Thymus (tissue), 11 donors: ENCODE results near the gene GSTO2. TPM values are rescaled to one million over a fixed set of nuclear protein-coding genes. Genes with fewer than 3 reads are reported as not detected.

Experiments
- DNase-seq, 9 donors: peaks; one replicate each; pipeline ENCODE4 v3.0.0-alpha.2; 2013; ENCODE audit warnings: low spot score in 9 of 9, low read depth in 6 of 9, missing footprints in 1 of 9
- H3K27ac ChIP-seq, 2 donors: one replicate each; pipeline ENCODE4 v1.5.1; 2013; ENCODE audit warnings: control low read depth in 1 of 2, low read depth in 1 of 2, low read length in 1 of 2, mild to moderate bottlenecking in 1 of 2, moderate library complexity in 1 of 2
- H3K27me3 ChIP-seq, 2 donors: one replicate each; pipeline ENCODE4 v1.5.1; 2013; ENCODE audit warnings: low read length in 1 of 2; ENCODE audit not compliant: control insufficient read depth in 2 of 2, insufficient read depth in 1 of 2
- H3K36me3 ChIP-seq, 2 donors: one replicate each; pipeline ENCODE4 v1.5.1; 2013; ENCODE audit warnings: low read length in 1 of 2, mild to moderate bottlenecking in 1 of 2, moderate library complexity in 1 of 2; ENCODE audit not compliant: control insufficient read depth in 2 of 2, insufficient read depth in 2 of 2
- H3K4me1 ChIP-seq, 2 donors: one replicate each; pipeline ENCODE4 v1.5.1; 2013; ENCODE audit warnings: low read length in 2 of 2; ENCODE audit not compliant: control insufficient read depth in 2 of 2, insufficient read depth in 2 of 2
- H3K4me3 ChIP-seq, 2 donors: one replicate each; pipeline ENCODE4 v1.5.1; 2013; ENCODE audit warnings: low read length in 2 of 2, control low read depth in 1 of 2, mild to moderate bottlenecking in 1 of 2
- H3K9me3 ChIP-seq, 2 donors: one replicate each; pipeline ENCODE4 v1.5.1; 2013; ENCODE audit warnings: low read length in 1 of 2, mild to moderate bottlenecking in 1 of 2; ENCODE audit not compliant: control insufficient read depth in 2 of 2, insufficient read depth in 1 of 2
- WGBS: extraction: QIAGEN DNeasy Blood & Tissue Kit; methylation state at CpG from one replicate; pipeline ENCODE4 v1.1.7; 2013; 5-methylcytosine and 5-hydroxymethylcytosine counted together
- polyA plus RNA-seq: library from polyadenylated mRNA; stranded (reverse); fragments of 200-250 nt; gene quantifications from one replicate; pipeline ENCODE4 v1.2.3, GENCODE V29; 2013
- total RNA-seq: library from RNA; stranded (reverse); fragments of 120-200 nt; gene quantifications from one replicate; pipeline ENCODE4 v1.2.4, GENCODE V29; 2013
- donor health status: healthy.

GSTO2 gene
- total and polyA plus RNA-seq, 2 donors = 5.6 to 16.1 TPM

DNA sequence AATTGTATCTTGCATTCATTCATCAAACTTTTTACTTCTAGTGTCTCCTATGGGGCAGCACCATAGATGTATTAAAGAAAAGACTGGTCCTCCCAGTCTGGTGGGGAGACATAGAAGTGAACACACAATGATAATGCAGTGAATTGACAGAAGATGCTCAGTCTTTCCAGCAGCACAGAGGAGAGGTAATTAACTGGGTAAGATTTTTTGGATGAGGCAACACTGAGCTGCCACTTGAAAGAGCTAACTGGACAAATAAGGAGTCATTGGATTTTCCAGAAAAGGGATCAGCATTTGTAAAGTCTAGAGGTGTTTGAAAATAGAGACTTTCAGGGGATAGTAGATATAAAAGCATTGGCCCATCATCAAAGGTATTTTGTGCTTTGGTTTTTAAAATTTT lies 76.5 kb downstream of the GSTO2 start:
- Histone ChIP-seq H3K27me3 (no peaks in the 10 kb centered on the region), H3K4me3 (no peak overlapping the region), H3K36me3 (no peaks in the 10 kb centered on the region), H3K4me1 (peaks cover 4 to 12% of the 10 kb centered on the region in 2 donors), H3K9me3 (no peaks in the 10 kb centered on the region), H3K27ac (peak overlapping the region in 1 of 2 donors; percentile 73)
- DNase-seq = no peak

DNA sequence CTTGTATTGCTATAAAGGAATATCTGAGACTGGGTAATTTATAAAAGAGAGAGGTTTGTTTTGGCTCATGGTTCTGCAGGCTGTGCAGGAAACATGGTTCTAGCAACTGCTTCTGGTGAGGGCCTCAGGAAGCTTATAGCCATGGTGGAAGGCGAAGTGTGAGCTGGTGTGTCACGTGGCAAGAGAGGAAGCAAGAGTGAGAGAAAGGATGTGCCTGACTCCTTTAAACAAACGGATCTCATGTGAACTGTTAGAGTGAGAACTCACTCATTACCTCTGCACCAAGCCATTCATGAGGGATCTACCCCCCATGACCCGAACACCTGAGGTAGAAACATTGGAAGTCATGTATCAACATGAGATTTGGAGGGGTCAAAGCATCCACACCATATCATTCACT lies 77.0 kb downstream of the GSTO2 start:
- Histone ChIP-seq H3K36me3 (no peaks in the 10 kb centered on the region), H3K4me1 (peaks cover 4 to 12% of the 10 kb centered on the region in 2 donors), H3K4me3 (no peak overlapping the region), H3K9me3 (no peaks in the 10 kb centered on the region), H3K27me3 (no peaks in the 10 kb centered on the region), H3K27ac (peak overlapping the region; percentile 60 to 73)
- peak in 1 of 9 donors; percentile 74 for DNase-seq
- 49% methylated on average over 4 of the region's 4 CpGs for WGBS

DNA sequence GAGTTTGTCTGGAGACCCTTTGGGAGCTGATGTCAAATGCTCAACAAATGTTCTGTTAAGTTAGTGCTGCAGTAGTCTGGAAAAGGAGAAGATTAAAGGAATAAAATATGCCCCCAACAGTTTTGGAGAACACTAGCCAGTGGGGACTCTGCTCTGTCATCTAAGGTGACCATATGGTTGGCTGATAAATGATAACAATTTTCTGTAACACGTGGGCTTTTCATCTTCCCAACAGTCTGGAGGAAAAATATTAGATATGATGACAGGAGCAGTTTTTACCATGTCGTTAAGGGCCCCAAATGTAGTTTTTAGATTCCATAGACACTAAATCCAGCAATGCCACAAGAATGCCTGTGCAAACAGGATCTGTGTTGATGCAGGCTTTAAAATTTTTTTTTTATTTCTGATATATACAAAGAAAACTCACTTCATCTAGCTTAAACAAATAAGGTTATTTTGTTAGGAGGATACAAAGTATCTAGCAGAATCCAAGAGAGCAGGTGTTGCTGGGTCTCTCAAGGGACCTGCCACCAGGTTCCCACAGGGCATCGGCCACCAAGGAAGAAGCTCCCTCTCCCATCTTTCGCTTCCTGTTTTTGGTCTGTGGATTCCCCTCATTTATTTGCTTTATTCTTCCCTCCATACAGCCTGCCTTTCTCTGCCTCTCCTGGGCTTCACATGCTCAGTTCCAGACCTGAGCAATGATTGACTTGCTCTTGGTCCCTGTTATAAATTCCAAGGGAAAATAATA lies 78.5 kb downstream of the GSTO2 start:
- Histone ChIP-seq H3K4me1 (peaks cover 4 to 12% of the 10 kb centered on the region in 2 donors), H3K27ac (no peak overlapping the region)

DNA sequence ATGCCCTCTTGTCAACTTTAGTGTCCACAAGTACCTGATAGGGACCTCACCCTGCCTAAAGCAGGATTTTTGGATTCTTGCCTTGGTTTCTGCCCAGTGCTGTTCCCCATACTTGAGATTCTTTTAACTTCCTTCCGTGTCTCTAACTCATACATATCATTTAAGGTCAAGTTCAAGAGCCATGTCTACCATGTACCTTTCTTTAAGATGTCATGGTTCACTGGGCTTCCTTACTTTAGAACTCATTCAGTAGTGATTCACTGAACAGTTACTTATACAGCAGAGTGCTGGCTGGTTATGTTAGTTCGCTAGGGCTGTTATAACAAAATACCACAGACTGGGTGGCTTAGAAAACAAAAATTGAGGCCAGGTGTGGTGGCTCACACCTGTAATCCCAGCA lies 79.6 kb downstream of the GSTO2 start:
- Histone ChIP-seq H3K27ac (no peak overlapping the region), H3K27me3 (peaks cover 0 to under 1% of the 10 kb centered on the region in 2 donors), H3K4me3 (no peak overlapping the region), H3K9me3 (peaks cover 0 to 4% of the 10 kb centered on the region in 2 donors), H3K36me3 (no peaks in the 10 kb centered on the region), H3K4me1 (peaks cover 9 to 20% of the 10 kb centered on the region in 2 donors)
- DNase-seq = no peak
- 94% methylated on average over 2 of the region's 2 CpGs for WGBS

More for the DNA sequence above, 78.5 kb downstream of the GSTO2 start:
- H3K4me3 ChIP-seq = no peak overlapping the region
- H3K27me3 ChIP-seq = no peaks in the 10 kb centered on the region
- H3K9me3 ChIP-seq = no peaks in the 10 kb centered on the region
- no peaks in the 10 kb centered on the region for H3K36me3 ChIP-seq
- DNase-seq = no peak
- 89% methylated on average over 4 of the region's 4 CpGs for WGBS

DNA sequence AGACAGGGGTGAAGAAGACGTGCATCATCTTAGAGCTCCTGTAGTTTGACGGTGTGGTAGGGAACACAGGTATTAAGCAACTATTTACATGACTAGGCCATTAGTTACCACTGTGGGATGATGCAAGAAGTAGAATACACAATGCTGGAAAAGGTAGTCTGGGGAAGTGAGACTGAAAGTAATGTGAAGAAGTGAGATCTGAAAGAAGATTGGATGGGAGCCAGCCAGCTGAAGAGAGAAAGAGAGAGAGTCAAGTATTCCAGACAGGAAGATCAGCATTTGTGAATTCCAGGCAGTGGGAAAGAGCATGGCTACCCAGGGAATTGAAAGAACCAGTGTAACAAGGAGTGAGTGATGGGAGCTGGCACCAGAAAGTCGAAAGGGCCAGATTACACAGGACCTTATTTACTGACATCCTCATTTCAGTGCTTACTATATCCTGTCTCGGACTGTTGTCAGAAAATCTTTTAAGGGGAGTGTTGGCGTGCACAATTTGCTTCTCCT lies 80.7 kb downstream of the GSTO2 start:
- DNase-seq = no peak
- WGBS = 64% methylated on average over 5 of the region's 5 CpGs
- peaks cover 0 to 4% of the 10 kb centered on the region in 2 donors for H3K9me3 ChIP-seq
- H3K4me1 ChIP-seq = peaks cover 11 to 25% of the 10 kb centered on the region in 2 donors
- H3K4me3 ChIP-seq = no peak overlapping the region
- H3K36me3 ChIP-seq = no peaks in the 10 kb centered on the region
- peak overlapping the region in 1 of 2 donors; percentile 58 for H3K27ac ChIP-seq
- H3K27me3 ChIP-seq = peaks cover 3 to 11% of the 10 kb centered on the region in 2 donors

DNA sequence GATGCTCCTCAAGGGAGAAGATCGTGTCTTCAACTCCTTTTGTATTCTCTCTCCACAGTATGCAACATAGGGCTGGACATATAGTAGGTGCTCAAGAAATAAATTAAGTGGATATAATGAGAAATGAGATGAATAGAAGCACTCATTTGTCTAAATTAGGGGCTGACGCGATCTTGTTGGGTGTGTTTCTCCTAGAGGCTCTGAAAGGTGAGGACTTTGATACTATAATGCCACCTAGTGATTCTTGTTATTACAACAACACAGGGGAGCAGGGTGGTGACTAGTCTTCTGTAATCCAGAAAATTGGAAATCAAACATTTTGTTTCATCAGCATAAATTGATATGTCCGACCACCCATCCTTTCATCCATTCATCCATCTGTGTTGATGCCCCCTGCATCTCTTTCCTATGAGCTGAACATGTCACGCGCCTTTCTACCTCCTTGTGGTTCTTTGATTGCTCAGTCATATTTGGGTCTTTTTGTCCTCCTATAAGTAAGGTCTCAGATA lies 81.2 kb downstream of the GSTO2 start:
- WGBS = 40% methylated on average over 6 of the region's 6 CpGs
- Histone ChIP-seq H3K4me1 (peaks cover 11 to 25% of the 10 kb centered on the region in 2 donors), H3K27me3 (peaks cover 6 to 16% of the 10 kb centered on the region in 2 donors), H3K27ac (no peak overlapping the region), H3K9me3 (peaks cover 0 to 4% of the 10 kb centered on the region in 2 donors), H3K36me3 (no peaks in the 10 kb centered on the region), H3K4me3 (no peak overlapping the region)
- DNase-seq = peak in 3 of 9 donors; percentile 59 to 86 (median 73)

DNA sequence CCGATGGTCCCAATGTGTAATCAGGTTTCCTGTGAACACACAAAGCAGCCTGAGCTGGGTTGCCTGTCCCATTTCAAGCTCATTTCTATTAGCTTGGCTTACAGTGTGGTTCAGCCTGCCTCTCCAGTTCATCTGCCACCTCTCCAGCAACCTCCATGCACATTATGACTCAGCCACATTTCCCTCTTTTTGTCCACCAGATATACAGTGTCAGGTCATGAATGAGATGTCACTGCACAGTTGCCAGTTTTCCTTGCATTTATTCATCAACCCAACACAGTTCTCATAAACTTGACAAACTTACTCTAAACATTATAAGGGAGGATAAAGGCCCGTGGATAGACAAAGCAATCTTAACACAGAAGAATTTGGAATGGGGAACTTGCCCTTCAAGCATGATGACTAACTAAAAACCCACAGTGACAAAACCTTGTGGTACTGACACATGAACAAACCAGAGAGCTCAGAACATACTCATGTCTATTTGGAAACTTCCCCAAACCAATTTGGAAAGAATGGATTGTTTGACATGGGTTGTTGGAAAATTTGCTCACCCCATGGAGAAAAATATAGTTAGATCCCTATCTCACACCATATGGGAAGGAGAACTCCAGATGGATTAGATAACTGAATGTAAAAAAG lies 82.2 kb downstream of the GSTO2 start:
- WGBS = 63% methylated on average over 2 of the region's 2 CpGs
- no peak overlapping the region for H3K4me3 ChIP-seq
- H3K27ac ChIP-seq = no peak overlapping the region
- H3K9me3 ChIP-seq = peaks cover 0 to 4% of the 10 kb centered on the region in 2 donors
- peaks cover 11 to 21% of the 10 kb centered on the region in 2 donors for H3K4me1 ChIP-seq
- H3K36me3 ChIP-seq = no peaks in the 10 kb centered on the region
- H3K27me3 ChIP-seq = peaks cover 7 to 19% of the 10 kb centered on the region in 2 donors
- DNase-seq = no peak

DNA sequence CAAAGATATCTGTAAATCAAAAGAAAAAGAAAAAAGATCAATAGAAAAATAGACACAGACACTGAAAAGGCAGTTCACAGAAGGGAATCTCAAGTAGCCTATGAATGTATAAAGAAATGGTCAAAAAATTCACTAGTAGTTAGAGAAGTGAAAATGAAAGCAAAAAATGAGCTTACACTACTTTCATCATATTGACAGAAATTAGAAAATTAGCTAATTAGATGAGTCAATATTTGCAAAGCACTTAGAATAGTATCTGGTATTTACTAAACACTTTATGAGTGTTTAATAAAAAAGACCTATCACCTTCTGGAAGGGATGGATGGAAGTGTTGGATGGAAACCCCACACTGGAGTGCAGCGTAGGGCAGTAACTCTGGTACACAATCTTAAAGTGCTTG lies 82.9 kb downstream of the GSTO2 start:
- Histone ChIP-seq H3K36me3 (no peaks in the 10 kb centered on the region), H3K27me3 (peaks cover 7 to 19% of the 10 kb centered on the region in 2 donors), H3K9me3 (peaks cover 0 to 4% of the 10 kb centered on the region in 2 donors), H3K4me1 (peaks cover 11 to 18% of the 10 kb centered on the region in 2 donors), H3K4me3 (no peak overlapping the region), H3K27ac (no peak overlapping the region)
- DNase-seq = no peak
- WGBS = 100% methylated on average over 1 of the region's 1 CpG
